GM18868 (cell line): ENCODE results near the gene PLXNB1.

Experiments used
- ATAC-seq: cut with Tn5 transposase; IDR thresholded peaks from one replicate; pipeline ENCODE4 v1.9.1; 2021; ENCODE audit warnings: mild to moderate bottlenecking, moderate library complexity; ENCODE audit not compliant: unreplicated experiment

Gene PLXNB1

GRCh38 chr3:48418651-48419050, 11.2 kb downstream of the PLXNB1 start:
- ATAC-seq: no peak

GRCh38 chr3:48418140-48418539, 11.7 kb downstream of the PLXNB1 start:
- no peak for ATAC-seq

GRCh38 chr3:48417529-48418108, 12.3 kb downstream of the PLXNB1 start:
- no peak for ATAC-seq

GRCh38 chr3:48416546-48416945, 13.3 kb downstream of the PLXNB1 start:
- ATAC-seq: no peak

GRCh38 chr3:48416091-48416505, 13.8 kb downstream of the PLXNB1 start:
- ATAC-seq: no peak

- ATAC-seq: no peak
These were observed 14.5 kb downstream of the PLXNB1 start for GRCh38 chr3:48415251-48415953.

GRCh38 chr3:48414376-48415250, 15.3 kb downstream of the PLXNB1 start:
- no peak for ATAC-seq

- no peak for ATAC-seq
These were observed 16.3 kb downstream of the PLXNB1 start for GRCh38 chr3:48413611-48414010.

GRCh38 chr3:48413086-48413485, 16.8 kb downstream of the PLXNB1 start:
- no peak for ATAC-seq

- no peak for ATAC-seq
These were observed 17.4 kb downstream of the PLXNB1 start for GRCh38 chr3:48412375-48413001.

GRCh38 chr3:48411606-48412374, 18.1 kb downstream of the PLXNB1 start:
- ATAC-seq: no peak

GRCh38 chr3:48411041-48411588, 18.8 kb downstream of the PLXNB1 start:
- no peak for ATAC-seq

GRCh38 chr3:48410205-48411040, 19.5 kb downstream of the PLXNB1 start:
- no peak for ATAC-seq

GRCh38 chr3:48409291-48410201, 20.3 kb downstream of the PLXNB1 start:
- no peak for ATAC-seq

GRCh38 chr3:48408823-48409281, 21.0 kb downstream of the PLXNB1 start:
- no peak for ATAC-seq

- ATAC-seq: no peak
These were observed 22.3 kb downstream of the PLXNB1 start for GRCh38 chr3:48407542-48408099.

- no peak for ATAC-seq
These were observed 23.1 kb downstream of the PLXNB1 start for GRCh38 chr3:48406443-48407431.
